ENCODE measurements around the gene AJM1.

- TF ChIP-seq, protein P1, sequence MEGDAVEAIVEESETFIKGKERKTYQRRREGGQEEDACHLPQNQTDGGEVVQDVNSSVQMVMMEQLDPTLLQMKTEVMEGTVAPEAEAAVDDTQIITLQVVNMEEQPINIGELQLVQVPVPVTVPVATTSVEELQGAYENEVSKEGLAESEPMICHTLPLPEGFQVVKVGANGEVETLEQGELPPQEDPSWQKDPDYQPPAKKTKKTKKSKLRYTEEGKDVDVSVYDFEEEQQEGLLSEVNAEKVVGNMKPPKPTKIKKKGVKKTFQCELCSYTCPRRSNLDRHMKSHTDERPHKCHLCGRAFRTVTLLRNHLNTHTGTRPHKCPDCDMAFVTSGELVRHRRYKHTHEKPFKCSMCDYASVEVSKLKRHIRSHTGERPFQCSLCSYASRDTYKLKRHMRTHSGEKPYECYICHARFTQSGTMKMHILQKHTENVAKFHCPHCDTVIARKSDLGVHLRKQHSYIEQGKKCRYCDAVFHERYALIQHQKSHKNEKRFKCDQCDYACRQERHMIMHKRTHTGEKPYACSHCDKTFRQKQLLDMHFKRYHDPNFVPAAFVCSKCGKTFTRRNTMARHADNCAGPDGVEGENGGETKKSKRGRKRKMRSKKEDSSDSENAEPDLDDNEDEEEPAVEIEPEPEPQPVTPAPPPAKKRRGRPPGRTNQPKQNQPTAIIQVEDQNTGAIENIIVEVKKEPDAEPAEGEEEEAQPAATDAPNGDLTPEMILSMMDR (IDR thresholded peaks at IDR 0.05; ENCODE audit: insufficient read depth, low read depth, low read length): no peak
- TF ChIP-seq EZH2 (IDR thresholded peaks at IDR 0.05; ENCODE audit: insufficient read depth, low read length): no peak
Measured at GRCh38 chr9:136847826-136848392, 5.6 kb downstream of the AJM1 start.

Data from astrocyte (in vitro differentiated cells and primary cell).